GM04504 (cell line): Measurements from ENCODE around the gene S100A7A.

ENCODE experiments used
- DNase-seq: peaks from one replicate; pipeline ENCODE4 v3.0.0-alpha.2; 2012; ENCODE audit warnings: low read depth

Gene S100A7A

GRCh38 chr1:153415850-153416570 is at the start of gene S100A7A:
Gene S100A7A (plus strand): TSS chr1:153416520. CDS start chr1:153418083, 1,563 bp downstream.
- no peak for DNase-seq

DNA sequence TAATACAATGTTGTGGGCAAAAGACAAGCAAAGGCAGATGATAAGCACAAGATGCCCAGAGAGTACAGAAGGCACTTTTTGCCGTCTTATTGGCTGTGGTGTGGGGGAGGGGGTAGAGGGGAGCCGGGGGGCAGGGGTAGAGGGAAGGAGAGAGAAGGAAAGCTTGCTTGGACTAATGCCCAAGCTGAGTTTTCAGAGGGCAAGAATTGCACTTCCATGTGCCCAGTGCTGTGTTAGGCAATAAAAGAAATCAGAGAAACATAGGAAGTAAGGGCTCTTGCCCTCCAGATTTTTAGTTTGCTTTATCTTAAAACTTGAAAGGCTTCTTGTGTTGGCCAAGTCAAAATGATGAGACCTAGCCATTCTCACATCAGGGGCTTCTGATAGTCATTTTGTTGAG is 49.2 kb upstream of the S100A7A start:
- DNase-seq, result no peak

DNA sequence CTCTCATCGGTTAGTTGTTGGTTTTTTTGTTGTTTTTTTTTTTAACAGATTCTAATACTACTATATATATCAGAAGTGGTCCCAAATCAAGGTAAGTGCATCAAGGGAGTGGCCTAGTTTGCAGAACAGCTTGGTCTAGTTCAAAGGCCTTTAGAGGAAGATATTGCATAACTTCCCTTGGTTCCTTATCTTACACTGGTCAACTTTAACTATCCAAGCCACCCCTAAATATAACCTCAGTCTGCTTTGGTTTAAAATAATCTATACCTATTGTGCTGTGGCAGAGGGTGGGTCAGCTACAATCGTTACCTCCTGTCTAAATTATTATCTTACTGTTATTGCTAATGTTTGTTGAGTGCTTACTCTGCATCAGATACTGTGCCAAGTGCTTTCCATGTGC is 47.8 kb upstream of the S100A7A start:
- no peak for DNase-seq

GRCh38 chr1:153370146-153370545 is 46.2 kb upstream of the S100A7A start:
- DNase-seq, result no peak

DNA sequence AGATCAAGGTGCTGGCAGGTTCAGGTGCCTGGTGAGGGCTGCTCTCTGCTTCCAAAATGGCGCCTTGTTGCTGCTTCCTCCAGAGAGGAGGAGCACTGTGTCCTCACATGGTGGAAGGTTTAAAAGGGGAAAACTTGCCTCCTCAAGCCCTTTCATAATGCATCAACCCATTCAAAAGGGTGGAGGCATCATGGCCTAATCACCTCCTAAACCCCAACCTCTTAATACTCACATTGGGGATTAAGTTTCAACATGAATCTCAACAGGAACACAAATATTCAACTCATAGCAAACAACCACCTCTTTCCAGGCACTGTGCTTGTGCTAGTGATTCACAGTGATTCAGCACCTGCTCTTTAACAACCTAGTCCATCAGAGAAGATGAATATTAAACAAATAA is 45.1 kb upstream of the S100A7A start:
- DNase-seq, result no peak

- no peak for DNase-seq
Measured at GRCh38 chr1:153372571-153372970, 43.7 kb upstream of the S100A7A start.

- no peak for DNase-seq
Measured at GRCh38 chr1:153374071-153374470, 42.2 kb upstream of the S100A7A start.

GRCh38 chr1:153375511-153375910 is 40.8 kb upstream of the S100A7A start, which contains the start of gene S100A12:
Gene S100A12 (minus strand): TSS chr1:153375621. CDS start chr1:153374592, 1,029 bp downstream.
- DNase-seq, result peak; percentile 50

GRCh38 chr1:153379591-153379990 is 36.7 kb upstream of the S100A7A start:
- no peak for DNase-seq

GRCh38 chr1:153380711-153381110 is 35.6 kb upstream of the S100A7A start:
- DNase-seq, result no peak

DNA sequence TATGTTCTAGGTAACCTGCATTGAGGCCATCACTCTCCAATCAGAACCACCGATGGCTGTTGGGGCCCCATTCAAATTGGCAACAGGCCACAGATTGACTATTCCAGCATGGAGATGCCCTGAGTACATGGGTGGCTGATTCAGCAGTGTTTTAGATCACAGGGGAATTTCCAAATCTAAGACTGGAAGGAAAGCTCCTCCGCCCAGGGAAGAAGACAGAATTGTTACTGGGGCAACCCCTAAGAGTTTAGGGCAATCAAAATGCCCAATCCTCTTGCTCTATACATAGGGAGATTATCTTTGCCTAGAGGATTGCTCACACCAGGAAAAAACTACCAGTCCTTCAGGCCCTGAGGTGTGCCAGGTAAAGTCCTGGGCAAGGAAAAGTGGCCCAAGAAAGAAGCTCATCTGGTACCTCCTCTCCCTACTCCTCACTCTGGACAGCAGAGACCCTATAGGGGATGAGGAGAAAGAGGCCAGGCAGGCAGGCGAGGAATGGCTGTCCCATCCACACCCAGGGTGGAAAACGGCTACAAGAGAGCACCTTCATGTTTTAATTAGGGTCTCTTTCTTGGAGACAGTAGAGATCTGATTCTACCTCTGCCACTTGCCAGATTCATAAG is 31.3 kb upstream of the S100A7A start:
- DNase-seq, result no peak

GRCh38 chr1:153386500-153386901 is 29.8 kb upstream of the S100A7A start:
- DNase-seq, result no peak

DNA sequence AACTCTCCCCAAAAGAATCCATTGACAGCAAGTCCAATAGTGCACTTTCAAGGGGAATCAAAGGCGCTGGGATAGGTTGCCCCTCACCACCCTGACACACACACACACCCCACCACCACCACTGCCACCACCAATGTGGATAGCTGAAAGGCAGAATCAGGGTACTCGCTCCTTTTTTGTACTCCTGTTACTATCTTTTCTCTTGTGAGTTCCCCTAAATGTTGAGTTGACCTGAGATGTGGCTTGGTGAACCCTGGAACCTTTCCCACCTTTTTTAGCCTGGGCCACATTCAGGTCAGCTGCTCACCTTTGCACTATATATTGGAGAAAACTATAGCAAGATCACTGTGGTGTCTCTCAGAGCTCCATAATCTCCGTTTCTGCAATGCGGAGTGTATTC is 29.3 kb upstream of the S100A7A start:
- no peak for DNase-seq

DNA sequence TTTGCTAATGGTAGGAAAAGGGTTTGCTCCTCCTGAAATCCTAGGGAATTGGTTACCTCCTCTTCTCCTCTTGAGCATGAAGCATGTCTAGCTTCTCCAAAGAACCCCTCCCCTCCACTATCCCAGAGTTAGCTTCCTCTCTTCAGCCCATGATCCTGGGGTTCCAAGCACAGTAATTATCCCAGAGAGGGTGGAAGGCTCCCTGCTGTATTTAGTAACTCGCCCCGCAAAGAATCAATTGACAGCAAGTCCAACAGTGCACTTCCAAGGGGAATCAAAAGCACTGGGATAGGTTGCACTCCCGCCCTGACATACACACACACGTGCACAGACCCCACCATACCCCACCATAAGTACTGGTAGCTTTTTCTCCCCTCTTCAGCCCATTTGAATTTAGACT is 28.5 kb upstream of the S100A7A start:
- no peak for DNase-seq

GRCh38 chr1:153389401-153389800 is 26.9 kb upstream of the S100A7A start:
- DNase-seq, result no peak

DNA sequence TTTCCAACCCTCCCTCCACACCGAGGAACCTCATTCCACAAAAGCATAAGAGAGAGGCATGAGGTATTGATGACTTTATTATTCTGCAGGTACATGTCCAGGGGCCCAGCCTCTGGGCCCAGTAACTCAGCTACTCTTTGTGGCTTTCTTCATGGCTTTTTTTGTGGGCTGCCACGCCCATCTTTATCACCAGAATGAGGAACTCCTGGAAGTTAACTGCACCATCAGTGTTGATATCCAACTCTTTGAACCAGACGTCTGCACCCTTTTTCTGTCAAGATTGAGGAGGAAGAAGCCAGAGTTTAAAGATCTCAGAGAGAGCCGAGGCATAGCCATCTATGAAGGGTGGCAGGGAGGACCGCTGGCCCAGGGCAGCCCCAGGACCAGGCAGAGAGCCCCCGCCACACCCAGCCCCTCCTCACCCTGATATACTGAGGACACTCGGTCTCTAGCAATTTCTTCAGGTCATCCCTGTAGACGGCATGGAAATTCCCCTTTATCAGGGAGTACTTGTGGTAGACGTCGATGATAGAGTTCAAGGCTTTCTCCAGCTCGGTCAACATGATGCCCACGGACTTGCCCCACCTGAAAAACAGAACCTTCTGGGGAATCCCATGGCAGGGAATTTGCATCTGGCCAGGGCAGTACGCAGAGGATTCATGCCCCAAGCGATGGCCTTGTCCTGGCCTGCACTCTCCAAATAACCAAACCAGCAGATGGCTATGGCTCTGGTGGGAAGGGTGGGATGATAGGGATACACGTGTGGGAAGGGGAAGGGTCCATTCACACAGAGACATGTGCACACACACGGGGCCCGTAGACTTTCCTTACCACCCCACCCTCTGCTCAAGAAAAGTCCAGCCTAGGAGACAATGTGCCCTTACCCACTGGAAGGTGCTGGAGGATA is 26.1 kb upstream of the S100A7A start:
- no peak for DNase-seq

DNA sequence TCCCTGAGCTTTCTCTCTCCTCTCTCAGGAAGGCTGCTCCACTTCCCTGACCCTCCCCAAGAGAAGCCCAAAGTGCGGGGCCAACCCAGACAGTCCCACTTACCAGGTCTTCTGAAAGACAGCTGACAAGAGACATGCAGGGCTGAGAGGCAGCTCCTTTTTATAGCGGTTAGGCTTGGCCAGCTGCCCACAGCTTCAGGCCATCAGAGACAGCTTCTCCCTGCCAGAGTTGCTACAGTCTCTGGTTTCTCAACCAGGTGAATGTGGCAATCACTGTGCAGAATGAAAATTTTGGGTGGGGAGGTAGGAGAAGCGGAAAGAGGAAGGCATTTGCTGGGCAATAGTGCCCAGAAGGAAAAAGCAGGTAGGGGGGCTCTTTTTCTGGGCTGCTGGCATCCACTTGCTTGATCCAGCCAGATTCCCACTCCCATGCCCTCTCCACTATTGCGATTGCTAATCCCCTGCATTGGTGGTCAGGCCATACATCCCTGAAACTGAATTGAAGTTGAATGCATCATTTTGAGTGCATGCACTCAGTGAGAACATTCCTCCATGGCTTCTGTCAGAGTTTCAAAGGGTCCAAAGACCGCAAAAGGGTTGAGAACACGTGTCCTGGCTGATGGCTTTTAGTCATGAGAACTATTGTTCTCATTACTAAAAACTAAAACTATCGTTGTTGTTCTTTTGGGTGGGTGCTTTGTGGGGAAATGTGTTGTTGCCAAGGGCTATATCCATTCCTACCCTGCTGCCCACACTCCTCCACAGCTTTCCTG is 25.2 kb upstream of the S100A7A start, which contains the start of gene S100A8:
Gene S100A8, minus strand, starts transcription at position 136 of the 773 bp plus-strand sequence. CDS start 538 bp downstream, outside the sequence.
- DNase-seq, result no peak

DNA sequence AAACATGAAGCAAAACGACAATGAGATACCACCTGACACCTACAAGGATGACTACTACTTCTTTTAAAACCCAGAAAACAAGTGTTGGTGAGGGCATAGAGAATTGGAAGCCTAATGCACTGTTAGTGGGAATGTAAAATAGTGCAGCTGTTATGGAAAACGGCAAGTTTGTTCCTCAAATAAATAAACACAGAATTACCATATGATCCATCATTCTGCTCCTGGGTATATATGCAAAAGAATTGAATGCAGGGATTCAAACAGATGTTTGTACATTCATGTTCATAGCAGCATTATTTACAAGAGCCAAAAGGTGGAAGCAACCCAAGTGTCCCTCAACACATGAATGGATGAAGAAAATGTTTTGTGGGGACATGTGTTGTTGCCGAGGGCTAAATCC is 24.1 kb upstream of the S100A7A start:
- DNase-seq, result no peak

GRCh38 chr1:153392822-153393221 is 23.5 kb upstream of the S100A7A start:
- no peak for DNase-seq

DNA sequence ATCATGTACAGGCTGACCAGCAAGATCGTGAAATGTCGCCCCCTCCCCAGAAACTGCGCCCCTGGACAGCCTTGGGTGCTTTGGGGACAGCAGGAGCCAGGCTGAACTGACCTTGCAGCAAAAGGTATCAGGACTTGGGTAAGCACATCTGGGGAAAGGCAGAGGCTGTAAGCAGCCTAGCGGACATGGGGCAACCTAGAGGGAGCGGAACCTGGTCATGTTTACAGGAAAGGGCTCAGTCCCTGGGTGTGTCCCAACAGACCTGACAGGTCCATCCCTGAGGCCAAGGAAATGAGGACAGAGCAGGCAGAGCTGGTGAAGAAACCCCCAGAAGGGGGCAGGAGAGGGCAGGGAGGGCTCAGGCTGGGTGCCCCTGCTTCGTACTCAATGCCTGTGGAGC is 22.4 kb upstream of the S100A7A start:
- no peak for DNase-seq

GRCh38 chr1:153394391-153394790 is 21.9 kb upstream of the S100A7A start:
- DNase-seq, result no peak
